H9 (cell line): ENCODE results near the gene TTLL4. TPM values are rescaled to one million over a fixed set of nuclear protein-coding genes. Genes with fewer than 3 reads are reported as not detected.

Experiments
- DNase-seq: peaks from one replicate; pipeline ENCODE4 v3.0.0-alpha.2; 2017
- H2AFZ ChIP-seq: one replicate; pipeline ENCODE4 v1.6.1; 2013; ENCODE audit warnings: mild to moderate bottlenecking, low read length, control low read depth, moderate library complexity
- H2AK5ac ChIP-seq: 2 replicates; pipeline ENCODE4 v1.6.1; 2013; ENCODE audit warnings: low read length, control low read depth, mixed read lengths; ENCODE audit not compliant: insufficient read length
- H2BK120ac ChIP-seq: one replicate; pipeline ENCODE4 v1.6.1; 2013; ENCODE audit warnings: low read depth, mild to moderate bottlenecking, low read length, control low read depth, inconsistent platforms; ENCODE audit not compliant: poor library complexity, severe bottlenecking
- H2BK12ac ChIP-seq: 2 replicates; pipeline ENCODE4 v1.6.1; 2013; ENCODE audit warnings: low read length, control low read depth, mixed read lengths, low read depth; ENCODE audit not compliant: insufficient read length
- H2BK15ac ChIP-seq: 2 replicates; pipeline ENCODE4 v1.6.1; 2013; ENCODE audit warnings: low read depth, low read length, control low read depth
- H2BK20ac ChIP-seq: one replicate; pipeline ENCODE4 v1.6.1; 2013; ENCODE audit warnings: low read depth, mild to moderate bottlenecking, low read length, control low read depth, inconsistent platforms; ENCODE audit not compliant: poor library complexity, severe bottlenecking
- H2BK5ac ChIP-seq: 2 replicates; pipeline ENCODE4 v1.6.1; 2013; ENCODE audit warnings: low read length, control low read depth, mixed read lengths; ENCODE audit not compliant: insufficient read length
- H3K14ac ChIP-seq: 2 replicates; pipeline ENCODE4 v1.6.1; 2013; ENCODE audit warnings: low read length, control low read depth; ENCODE audit not compliant: insufficient read depth
- H3K18ac ChIP-seq: 2 replicates; pipeline ENCODE4 v1.6.1; 2013; ENCODE audit warnings: low read depth, mild to moderate bottlenecking, mixed read lengths, low read length, control low read depth; ENCODE audit not compliant: insufficient read length
- H3K23ac ChIP-seq: 2 replicates; pipeline ENCODE4 v1.6.1; 2013; ENCODE audit warnings: low read length, control low read depth, mixed read lengths, low read depth; ENCODE audit not compliant: insufficient read length
- H3K23me2 ChIP-seq: 2 replicates; pipeline ENCODE4 v1.6.1; 2013; ENCODE audit warnings: low read depth, mild to moderate bottlenecking, mixed read lengths, low read length, control low read depth; ENCODE audit not compliant: insufficient read length, poor library complexity, severe bottlenecking
- H3K27ac ChIP-seq: 2 replicates; pipeline ENCODE4 v1.5.1; 2013; ENCODE audit warnings: low read length, control low read depth, mixed read lengths, low read depth; ENCODE audit not compliant: insufficient read length
- H3K27me3 ChIP-seq: 2 replicates; pipeline ENCODE4 v1.6.1; 2013; ENCODE audit warnings: low read length, control low read depth, inconsistent platforms; ENCODE audit not compliant: insufficient read depth
- H3K4ac ChIP-seq: 2 replicates; pipeline ENCODE4 v1.6.1; 2013; ENCODE audit warnings: low read depth, mild to moderate bottlenecking, control low read depth, inconsistent platforms, low read length, moderate library complexity
- H3K4me1 ChIP-seq: 2 replicates; pipeline ENCODE4 v1.6.1; 2013; ENCODE audit warnings: low read length, control low read depth, inconsistent platforms; ENCODE audit not compliant: insufficient read depth
- H3K4me2 ChIP-seq: 2 replicates; pipeline ENCODE4 v1.6.1; 2013; ENCODE audit warnings: low read length, control low read depth, mixed read lengths; ENCODE audit not compliant: insufficient read length, insufficient read depth
- H3K56ac ChIP-seq: 2 replicates; pipeline ENCODE4 v1.6.1; 2013; ENCODE audit warnings: low read depth, mild to moderate bottlenecking, mixed read lengths, low read length, control low read depth; ENCODE audit not compliant: insufficient read length
- H3K79me1 ChIP-seq: 2 replicates; pipeline ENCODE4 v1.6.1; 2013; ENCODE audit warnings: low read depth, mild to moderate bottlenecking, moderate library complexity, low read length, control low read depth, inconsistent platforms; ENCODE audit not compliant: insufficient read depth, poor library complexity, severe bottlenecking
- H3K79me2 ChIP-seq: 2 replicates; pipeline ENCODE4 v1.6.1; 2013; ENCODE audit warnings: low read length, control low read depth, inconsistent platforms; ENCODE audit not compliant: insufficient read depth
- H3K9ac ChIP-seq: 2 replicates; pipeline ENCODE4 v1.6.1; 2013; ENCODE audit warnings: low read length, control low read depth, mixed read lengths; ENCODE audit not compliant: insufficient read length; ENCODE audit errors: extremely low read depth
- H3K9me3 ChIP-seq: one replicate; pipeline ENCODE4 v1.6.1; 2013; ENCODE audit warnings: low read depth, low read length, inconsistent platforms; ENCODE audit not compliant: control insufficient read depth
- H3T11ph ChIP-seq: one replicate; pipeline ENCODE4 v1.6.1; 2013; ENCODE audit warnings: mild to moderate bottlenecking, low read length, control low read depth, inconsistent platforms
- H4K20me1 ChIP-seq: one replicate; pipeline ENCODE4 v1.6.1; 2013; ENCODE audit not compliant: control insufficient read depth, insufficient read length, insufficient read depth
- H4K5ac ChIP-seq: 2 replicates; pipeline ENCODE4 v1.6.1; 2013; ENCODE audit warnings: low read depth, mild to moderate bottlenecking, mixed read lengths, low read length, control low read depth; ENCODE audit not compliant: insufficient read length
- H4K8ac ChIP-seq: replicated peaks from 2 replicates; pipeline ENCODE4 v1.6.1; 2013; ENCODE audit warnings: low read length, control low read depth, mixed read lengths, low read depth; ENCODE audit not compliant: insufficient read length
- H4K91ac ChIP-seq: 2 replicates; pipeline ENCODE4 v1.6.1; 2013; ENCODE audit warnings: low read depth, mild to moderate bottlenecking, moderate library complexity, mixed read lengths, low read length, control low read depth; ENCODE audit not compliant: insufficient read length
- H3K27ac Mint-ChIP-seq, 3 experiments: 2 replicates in 2 of 3; 3 replicates in 1 of 3; pipeline ENCODE4 v1.8.0; 2020 to 2021; ENCODE audit warnings: mixed read lengths in 3 of 3, mild to moderate bottlenecking in 1 of 3, moderate library complexity in 1 of 3
- H3K27me3 Mint-ChIP-seq: 2 replicates; pipeline ENCODE4 v1.8.0; 2021; ENCODE audit warnings: low read depth, mild to moderate bottlenecking, moderate library complexity, mixed read lengths
- H3K36me3 Mint-ChIP-seq, 3 experiments: 2 replicates in 2 of 3; 3 replicates in 1 of 3; pipeline ENCODE4 v1.8.0; 2020 to 2021; ENCODE audit warnings: low read depth in 3 of 3, mixed read lengths in 3 of 3; ENCODE audit not compliant: insufficient read depth in 1 of 3
- H3K4me1 Mint-ChIP-seq, 2 experiments: 2 replicates each; pipeline ENCODE4 v1.8.0; 2020; ENCODE audit warnings: mixed read lengths in 2 of 2
- H3K4me3 Mint-ChIP-seq, 2 experiments: 2 replicates in 1 of 2; 3 replicates in 1 of 2; pipeline ENCODE4 v1.8.0; 2020 to 2021; ENCODE audit warnings: mild to moderate bottlenecking in 2 of 2, mixed read lengths in 2 of 2, moderate library complexity in 1 of 2
- H3K9me3 Mint-ChIP-seq, 2 experiments: 2 replicates in 1 of 2; 3 replicates in 1 of 2; pipeline ENCODE4 v1.8.0; 2020; ENCODE audit warnings: mild to moderate bottlenecking in 2 of 2, mixed read lengths in 2 of 2, moderate library complexity in 1 of 2
- WGBS: extraction: QIAGEN DNeasy Blood & Tissue Kit; methylation state at CpG from one replicate; pipeline ENCODE4 v1.1.7; 2013; ENCODE audit warnings: missing lambda C conversion rate, low lambda C conversion rate, mixed read lengths; ENCODE audit not compliant: insufficient read length; ENCODE audit errors: extremely low coverage; 5-methylcytosine and 5-hydroxymethylcytosine counted together
- total RNA-seq: library from RNA; stranded (reverse); gene quantifications from 2 replicates; pipeline ENCODE4 v1.2.1, GENCODE V29; 2021
- TF ChIP-seq, protein P1 (sequence below): fragments of 200-600 bp; sonication (generic); conservative IDR thresholded peaks from 3 replicates; pipeline ENCODE4 v1.8.0; 2021; ENCODE audit warnings: antibody characterized with exemption, mild to moderate bottlenecking

The TTLL4 gene
- total RNA-seq, 1 experiment from 2014 or later, result 96.4 TPM

- Mint-ChIP-seq H3K27ac (peak overlapping the region in 1 of 3 experiments; percentile 62; a peak in 1 of 7 replicates), H3K4me3 (peak overlapping the region; percentile 96 to 98)
Observed at GRCh38 chr2:218710334-218710686, 325 bp upstream of the TTLL4 start.

More at GRCh38 chr2:218710334-218710686, 325 bp upstream of the TTLL4 start:
- no peak overlapping the region for H2AK5ac ChIP-seq
- no peak overlapping the region for H3K18ac ChIP-seq
- no peaks in the 10 kb centered on the region for H3K27me3 ChIP-seq
- no peak overlapping the region for H3K23ac ChIP-seq
- no peak overlapping the region for H2AFZ ChIP-seq
- no peak overlapping the region for H3T11ph ChIP-seq
- H3K79me2 ChIP-seq, result peaks cover 14% of the 10 kb centered on the region; the same call in 1 of the 2 replicates
- no peak overlapping the region for H2BK5ac ChIP-seq
- no CpG with 5 or more reads among the region's 14 CpGs for whole genome bisulfite sequencing
- H3K14ac ChIP-seq, result no peak overlapping the region
- H4K5ac ChIP-seq, result no peak overlapping the region
- no peak overlapping the region for H2BK12ac ChIP-seq
- no peak overlapping the region for H2BK120ac ChIP-seq
- TF ChIP-seq, protein P1, sequence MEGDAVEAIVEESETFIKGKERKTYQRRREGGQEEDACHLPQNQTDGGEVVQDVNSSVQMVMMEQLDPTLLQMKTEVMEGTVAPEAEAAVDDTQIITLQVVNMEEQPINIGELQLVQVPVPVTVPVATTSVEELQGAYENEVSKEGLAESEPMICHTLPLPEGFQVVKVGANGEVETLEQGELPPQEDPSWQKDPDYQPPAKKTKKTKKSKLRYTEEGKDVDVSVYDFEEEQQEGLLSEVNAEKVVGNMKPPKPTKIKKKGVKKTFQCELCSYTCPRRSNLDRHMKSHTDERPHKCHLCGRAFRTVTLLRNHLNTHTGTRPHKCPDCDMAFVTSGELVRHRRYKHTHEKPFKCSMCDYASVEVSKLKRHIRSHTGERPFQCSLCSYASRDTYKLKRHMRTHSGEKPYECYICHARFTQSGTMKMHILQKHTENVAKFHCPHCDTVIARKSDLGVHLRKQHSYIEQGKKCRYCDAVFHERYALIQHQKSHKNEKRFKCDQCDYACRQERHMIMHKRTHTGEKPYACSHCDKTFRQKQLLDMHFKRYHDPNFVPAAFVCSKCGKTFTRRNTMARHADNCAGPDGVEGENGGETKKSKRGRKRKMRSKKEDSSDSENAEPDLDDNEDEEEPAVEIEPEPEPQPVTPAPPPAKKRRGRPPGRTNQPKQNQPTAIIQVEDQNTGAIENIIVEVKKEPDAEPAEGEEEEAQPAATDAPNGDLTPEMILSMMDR, result no peak
- H3K9me3 ChIP-seq, result no peaks in the 10 kb centered on the region
- H4K8ac ChIP-seq, result no peak overlapping the region
- no peak overlapping the region for H3K56ac ChIP-seq
- H2BK20ac ChIP-seq, result no peak overlapping the region
- no peak overlapping the region; the same call in 1 of the 2 replicates for H2BK15ac ChIP-seq
- H3K9me3 Mint-ChIP-seq, result peaks cover 0 to 4% of the 10 kb centered on the region in 2 experiments; a peak in 3 of 5 replicates
- no peak for DNase-seq
- H3K79me1 ChIP-seq, result peaks cover 8% of the 10 kb centered on the region
- H4K20me1 ChIP-seq, result no peaks in the 10 kb centered on the region
- H4K91ac ChIP-seq, result no peak overlapping the region
- H3K23me2 ChIP-seq, result no peaks in the 10 kb centered on the region
- H3K36me3 Mint-ChIP-seq, result peaks cover 0 to 10% (median 5%) of the 10 kb centered on the region in 3 experiments; a peak in 3 of 7 replicates
- H3K4me1 ChIP-seq, result no peaks in the 10 kb centered on the region
- H3K27me3 Mint-ChIP-seq, result no peaks in the 10 kb centered on the region; the same call in 1 of the 2 replicates
- H3K4me1 Mint-ChIP-seq, result peaks cover 8 to 18% of the 10 kb centered on the region in 2 experiments
- no peak overlapping the region for H3K27ac ChIP-seq
- H3K4ac ChIP-seq, result no peak overlapping the region
- H3K4me2 ChIP-seq, result peak overlapping the region; percentile 75
- H3K9ac ChIP-seq, result no peak overlapping the region
